NCI-H2107 treated with DMSO at 0.1 percent for 48 hours (cell line): ENCODE results near the gene CNKSR3.

Experiments used
- DNase-seq: peaks from one replicate; lab custom pipeline; 2025; ENCODE audit not compliant: unreplicated experiment; lab: John Stamatoyannopoulos, UW

Gene CNKSR3

DNA sequence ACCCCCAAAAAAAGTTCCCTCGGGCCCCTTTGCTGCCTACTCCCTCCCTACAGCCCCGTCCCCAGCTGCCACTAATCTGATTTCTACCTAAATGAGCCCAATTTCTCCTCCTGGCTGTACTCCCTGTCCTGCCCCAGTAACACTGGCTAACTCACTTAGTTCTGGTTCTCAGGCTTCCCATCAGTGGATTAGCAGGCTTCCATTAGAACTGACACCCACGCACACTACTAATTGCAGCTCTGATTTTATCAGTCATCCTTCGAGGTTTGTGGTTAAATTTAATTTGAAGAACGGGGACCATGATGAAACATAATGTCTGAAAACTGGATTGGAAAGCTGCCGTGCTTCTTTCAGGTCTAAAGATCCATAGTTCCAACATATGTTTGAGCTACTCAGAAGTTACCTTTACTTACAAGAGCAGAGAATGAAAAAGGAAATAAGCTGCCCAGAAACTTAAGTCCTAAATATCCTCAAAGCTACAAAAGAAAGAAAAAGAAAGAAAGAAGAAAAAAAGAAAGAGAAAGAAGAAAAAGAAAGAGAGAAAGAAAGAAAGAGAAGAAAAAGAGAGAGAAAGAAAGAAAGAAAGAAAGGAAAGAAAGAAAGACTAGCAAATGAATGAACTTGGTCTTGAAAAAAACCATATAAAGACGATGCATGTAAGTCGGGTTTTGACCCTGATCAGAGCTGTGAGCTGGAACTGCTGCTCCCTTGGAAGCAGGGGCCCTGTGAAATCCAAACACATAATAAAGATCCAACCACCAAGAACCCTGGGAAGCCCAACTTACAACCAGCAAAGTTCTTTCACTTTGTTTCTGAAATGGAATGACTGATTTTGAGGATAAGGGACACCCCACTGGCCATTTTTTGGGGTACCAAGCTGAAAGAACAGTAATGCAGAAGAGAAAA, 51.7 kb downstream of the CNKSR3 start:
- DNase-seq, result peak; percentile 11

DNA sequence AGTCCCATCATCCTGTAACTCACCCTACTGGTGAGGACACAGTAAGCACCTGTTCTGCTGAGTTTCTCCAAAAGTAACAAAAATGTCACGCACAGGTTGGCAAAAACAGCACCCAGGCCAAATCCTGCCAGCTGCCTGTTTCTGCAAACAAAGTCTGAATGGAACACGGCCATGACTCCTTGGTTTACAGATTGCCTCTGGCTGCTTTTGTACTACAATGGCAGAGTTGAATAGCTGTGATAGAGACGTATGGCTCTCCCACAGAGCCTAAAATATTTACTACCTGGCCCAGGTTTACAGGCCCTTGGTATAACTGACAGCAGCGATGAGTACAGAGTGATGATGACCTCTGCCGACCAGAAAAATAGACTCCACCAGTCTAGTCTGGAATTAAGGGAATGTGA, 52.6 kb downstream of the CNKSR3 start:
- DNase-seq, result peak; percentile 85

DNA sequence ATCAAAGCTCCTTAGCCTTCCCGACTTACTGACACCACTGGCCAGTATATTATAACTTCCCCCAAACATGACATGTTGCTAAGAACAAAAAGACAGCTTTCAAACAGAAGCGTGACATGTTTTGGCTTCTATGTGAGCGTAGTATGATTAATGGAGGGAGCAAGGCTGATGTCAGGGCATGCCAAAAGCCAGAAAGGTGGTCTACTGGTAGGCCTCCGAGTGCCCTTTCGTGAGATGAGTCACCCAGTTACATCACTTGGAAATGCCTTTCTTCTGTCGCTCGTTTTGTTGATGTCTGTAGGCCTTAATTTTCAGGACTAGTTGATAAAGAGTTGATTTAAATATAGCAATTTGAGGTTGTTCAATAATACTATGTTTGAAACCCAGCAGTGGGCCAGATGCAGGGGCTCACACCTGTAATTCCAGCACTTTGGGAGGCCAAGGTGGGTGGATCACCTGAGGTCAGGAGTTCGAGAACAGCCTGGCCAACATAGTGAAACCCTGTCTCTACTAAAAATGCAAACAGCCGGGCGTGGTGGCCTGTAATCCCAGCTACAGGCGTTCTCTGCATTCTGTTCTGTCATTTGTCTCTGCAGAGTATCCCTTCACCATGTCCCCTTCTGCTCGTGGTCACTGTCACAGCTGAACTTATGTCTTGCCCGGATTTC, 53.3 kb downstream of the CNKSR3 start:
- no peak for DNase-seq

DNA sequence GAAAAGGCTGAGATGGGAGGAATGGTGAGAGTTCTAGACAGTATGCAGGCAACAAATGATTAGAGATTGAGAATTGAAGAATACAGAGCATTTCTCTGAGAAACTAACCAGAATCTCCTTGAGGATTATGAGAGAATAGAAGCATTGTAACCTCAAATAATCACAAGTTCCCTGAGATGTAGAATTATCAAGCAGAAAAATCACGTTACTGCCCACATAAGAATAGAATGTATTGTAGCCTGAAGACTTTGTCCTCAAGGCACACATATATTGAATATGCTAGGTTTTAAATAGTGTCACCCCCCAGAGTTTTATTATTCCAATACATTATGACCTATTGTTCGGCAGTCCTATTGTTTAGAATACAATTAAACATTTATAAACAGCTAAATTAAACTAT, 57.2 kb downstream of the CNKSR3 start:
- no peak for DNase-seq

DNA sequence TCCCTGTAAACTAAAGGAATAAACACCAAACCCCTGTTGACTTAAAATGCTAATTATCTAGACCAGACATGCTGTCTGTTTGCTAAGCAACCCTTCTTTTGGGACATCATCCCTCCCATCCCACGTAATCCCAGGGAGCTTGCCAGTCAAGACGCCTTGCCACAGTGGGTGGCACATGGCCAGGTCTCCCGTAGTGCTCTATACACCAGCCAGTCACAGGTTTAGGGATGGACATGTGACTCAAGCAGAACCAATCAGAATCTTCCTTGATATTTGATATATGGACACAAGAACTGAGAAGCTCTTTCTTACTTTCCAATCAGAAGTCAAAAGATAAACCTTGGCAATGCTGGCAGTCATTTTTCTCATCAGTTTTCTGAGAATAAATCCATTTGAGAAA, 60.0 kb downstream of the CNKSR3 start:
- DNase-seq, result no peak

DNA sequence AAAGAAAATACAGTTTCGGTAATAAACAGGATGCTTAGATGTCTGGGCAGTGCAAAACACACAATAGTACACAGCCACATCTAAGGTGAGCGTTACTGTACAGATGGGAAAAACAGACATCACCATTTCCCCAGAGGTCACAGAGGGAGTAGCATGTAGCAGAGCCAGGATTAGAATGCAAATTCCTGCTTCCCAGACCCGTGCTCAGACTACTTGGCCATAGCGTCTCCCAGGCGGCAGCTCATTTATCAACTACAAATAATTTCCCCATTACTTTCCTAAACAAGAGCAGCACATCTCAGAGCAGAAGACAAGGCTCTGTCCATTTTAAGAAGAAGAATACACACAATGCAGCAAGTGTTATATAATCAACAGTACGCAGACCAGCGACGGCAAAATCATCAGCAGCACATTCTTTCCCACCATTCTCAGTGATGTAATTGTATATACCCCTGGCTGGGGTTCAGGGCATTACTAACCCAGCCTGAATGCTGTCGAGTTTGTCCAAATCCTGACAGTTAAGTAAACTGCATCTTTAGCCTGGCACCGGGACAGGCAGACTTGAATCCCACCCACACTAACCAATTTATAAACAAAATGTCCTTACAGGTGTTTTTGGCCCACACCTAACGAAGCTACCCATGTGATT, 61.9 kb downstream of the CNKSR3 start:
- DNase-seq, result peak; percentile 41

DNA sequence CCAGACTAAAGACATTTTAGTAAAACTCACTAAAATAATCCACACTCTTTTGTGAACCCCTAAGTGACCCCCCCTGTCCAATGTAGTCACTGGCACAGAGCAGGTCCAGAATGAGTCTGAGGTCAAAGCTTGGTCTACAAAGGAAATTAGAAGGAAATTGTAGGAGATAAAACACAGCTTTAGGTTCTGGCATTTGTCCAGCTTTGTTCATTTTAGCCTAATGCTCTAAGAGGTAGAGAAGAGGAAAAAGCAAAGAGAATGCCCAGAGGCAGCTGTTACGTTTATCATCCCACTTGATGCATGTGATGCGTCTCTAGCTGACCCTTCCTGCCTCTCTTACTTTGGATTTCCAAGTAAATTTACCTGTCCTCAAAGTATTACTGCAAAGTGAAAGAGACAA, 62.5 kb downstream of the CNKSR3 start:
- DNase-seq, result no peak

DNA sequence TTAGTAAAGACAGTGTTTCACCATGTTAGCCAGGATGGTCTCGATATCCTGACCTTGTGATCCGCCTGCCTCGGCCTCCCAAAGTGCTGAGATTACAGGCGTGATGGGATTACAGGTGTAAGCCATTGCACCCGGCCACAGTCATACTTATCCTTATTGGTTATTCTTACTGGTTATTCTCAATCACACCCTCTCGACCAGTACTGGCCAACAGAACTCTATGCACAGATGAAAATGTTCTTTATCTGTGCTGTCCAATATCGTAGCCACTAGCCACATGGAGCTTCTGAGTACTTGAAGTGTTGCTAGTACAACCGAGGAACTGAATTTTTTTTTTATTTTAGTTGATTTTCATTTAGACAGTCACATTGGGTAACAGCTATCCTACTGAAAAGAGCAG, 63.5 kb downstream of the CNKSR3 start:
- no peak for DNase-seq

DNA sequence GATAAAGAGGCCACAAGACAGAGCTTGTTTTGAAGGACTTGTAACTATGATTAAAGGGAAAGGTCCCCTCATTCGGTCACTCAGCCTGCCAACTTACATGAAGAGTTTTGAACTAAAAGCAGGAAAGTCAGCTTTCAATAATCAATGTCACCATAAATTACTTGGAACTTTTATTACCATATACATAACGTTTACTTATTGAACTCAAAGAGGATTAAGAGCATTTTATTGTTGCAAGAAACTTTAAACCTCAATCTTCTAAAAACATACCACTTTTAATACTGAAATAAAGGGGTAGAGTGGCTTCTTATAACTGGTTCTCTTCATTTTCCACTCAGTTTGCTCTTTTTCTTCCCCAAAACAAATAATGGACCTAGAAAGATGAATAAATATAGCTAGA, 65.1 kb downstream of the CNKSR3 start:
- no peak for DNase-seq

DNA sequence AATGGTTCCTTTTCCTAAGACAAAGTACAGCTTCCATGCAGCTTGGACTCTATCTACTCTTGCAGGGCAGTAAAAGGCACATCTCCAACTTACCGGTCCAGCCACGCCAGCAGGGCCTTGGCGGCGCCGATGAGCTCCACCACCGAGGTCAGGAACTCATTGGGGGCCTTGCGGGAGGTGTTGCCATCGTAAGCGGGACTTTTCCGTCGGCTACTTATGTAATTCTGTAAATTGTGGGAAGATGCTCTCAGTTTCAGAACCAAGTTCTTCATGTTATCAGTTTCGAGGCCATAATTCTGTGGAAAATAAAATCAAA, 68.5 kb downstream of the CNKSR3 start:
- DNase-seq, result no peak

DNA sequence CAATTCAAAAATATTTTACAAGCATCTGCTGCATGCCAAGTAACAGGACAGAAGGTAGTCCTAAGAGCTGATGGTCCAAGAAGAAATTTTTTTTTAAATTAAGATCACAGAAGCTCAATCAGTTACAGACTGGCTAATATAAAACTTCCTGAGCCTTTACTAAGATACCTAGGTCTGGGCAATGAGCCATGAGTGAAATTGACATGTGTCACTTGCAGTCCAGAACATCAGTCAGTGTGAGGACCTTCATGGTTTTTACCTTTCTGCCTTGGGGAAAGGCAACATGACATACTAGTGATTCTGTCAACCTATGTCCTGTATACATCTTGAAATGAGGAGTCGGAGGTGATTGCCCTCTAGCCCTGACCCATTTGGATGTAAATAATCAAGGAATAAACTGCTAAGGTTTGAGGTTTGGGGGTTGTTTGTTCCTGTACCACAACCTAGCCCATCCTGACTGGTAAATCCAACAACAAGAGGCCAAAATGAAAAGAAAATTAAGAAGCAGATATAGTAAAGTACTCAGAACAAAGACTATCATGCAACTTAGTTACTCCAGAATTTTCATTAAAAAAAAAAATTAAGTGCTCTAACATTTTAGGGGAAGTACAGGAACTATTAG, 70.0 kb downstream of the CNKSR3 start:
- DNase-seq, result no peak

DNA sequence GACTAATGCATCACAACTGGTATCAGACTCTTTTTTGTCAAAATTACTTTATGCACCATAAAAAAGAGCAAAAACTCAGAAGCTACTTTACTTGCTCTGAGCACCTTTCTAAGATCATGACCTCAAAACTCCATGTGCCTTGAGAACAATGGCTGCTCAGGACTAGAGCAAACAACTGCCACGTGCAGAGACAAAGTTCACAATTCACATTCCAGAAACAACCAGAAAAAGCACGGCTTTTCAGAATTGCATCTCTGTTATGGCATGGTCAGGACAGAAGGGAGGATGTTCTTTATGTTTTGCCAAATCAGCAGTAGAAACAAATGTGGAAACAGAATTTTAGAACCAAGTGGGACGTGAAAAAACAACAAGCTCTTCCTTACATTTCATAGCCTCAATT, 70.5 kb downstream of the CNKSR3 start:
- DNase-seq, result no peak

DNA sequence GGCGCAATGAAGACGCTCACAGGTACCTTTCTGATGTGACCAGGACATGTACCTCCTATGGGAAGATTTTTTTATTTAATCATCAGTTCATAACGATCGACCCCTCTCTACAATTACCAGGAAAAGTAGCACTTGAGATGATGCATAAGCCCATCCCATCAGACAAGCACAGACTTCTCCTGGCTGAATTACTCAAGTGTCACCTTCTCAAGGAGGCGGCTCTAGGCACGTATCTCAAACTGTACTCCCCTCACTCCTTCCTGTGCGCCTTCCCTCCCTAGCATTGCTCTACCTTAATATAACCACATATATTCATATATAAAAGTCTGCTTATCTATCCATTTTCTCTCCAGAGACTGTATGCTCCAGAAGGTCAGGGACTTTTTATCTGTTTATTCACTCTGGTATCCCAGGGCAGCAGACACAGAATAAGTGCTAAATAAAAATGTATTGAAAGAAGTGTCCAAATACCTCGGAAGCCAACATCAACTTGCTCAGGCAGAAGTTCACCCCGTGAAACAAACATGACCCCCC, 71.5 kb downstream of the CNKSR3 start:
- no peak for DNase-seq

DNA sequence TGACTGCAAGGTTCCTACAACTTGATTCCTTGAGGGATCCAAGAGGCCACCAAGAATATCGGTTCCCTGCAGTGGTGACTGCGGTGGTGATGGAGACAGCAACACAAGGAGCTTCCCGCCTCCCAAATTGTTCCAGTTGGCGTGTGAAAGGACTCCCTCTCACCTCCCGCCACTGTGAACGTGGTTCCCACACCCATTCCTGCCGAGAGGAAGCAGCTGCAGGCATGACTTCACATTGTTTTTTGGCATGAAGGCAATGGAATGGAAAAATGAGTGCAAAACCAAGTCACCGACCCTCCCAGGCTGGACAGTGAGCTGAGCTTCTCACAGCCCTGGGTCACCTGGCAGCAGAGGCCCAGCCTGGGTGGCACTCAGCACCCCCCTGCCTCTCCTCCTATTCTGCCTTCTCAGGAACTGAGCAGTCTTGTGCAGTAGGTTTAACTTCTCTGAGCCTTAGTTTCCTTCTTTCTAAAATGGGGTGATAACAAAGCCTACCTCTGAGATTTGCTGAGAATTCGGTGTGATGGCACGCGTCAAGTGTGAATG, 75.0 kb downstream of the CNKSR3 start:
- no peak for DNase-seq

DNA sequence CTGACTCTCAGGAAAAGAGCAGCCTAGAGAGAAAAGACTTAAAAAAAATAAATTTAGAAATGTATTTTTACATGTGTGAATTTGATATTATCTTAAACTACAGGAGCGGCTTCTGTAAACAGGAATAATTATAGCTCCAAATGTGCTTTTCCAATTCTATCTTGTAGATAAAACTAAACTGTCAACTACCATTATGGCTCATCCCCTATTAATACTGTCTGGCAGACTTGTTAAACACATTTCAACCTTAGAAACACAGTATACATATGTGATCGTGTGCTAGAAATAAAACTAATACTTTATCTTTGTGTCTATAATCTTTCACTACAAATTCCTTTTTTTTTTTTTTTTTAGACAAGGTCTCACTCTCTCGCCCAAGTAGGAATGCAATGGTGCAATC, 75.8 kb downstream of the CNKSR3 start:
- no peak for DNase-seq

DNA sequence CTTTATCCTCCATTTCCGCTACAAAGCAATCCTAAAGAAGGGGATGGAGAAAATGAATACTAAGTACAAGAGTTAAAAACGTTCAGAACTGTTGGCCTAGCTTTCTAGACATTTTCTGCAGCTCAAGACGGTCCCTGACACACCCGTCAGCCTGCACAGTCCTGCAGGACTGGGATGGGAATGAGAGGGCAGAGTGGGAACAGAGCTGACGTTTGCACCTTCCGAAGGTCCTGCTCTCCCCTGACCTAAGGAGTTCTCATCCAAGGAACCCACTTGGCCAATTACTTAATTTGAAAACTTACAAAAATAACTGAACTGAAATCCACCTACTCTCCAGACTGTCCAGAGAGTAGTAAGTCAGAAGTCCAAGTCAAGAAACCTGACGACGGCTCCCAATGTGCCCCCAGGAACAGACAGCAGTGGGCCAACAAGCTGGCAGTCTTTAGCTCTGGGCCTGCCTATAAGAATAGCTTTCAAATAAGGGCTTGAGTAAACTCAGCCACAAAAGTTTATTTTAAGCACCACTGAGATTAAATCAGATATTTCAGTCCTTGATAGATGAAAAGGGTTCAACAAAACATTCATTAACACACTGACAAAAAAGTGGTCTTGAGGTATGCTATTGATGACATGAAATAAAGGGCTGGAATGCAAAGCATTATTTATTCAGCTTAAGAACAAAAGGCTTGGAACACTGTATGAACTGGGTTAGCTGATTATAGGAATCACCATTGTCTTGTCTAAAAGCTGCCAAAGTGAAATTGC, 76.8 kb downstream of the CNKSR3 start:
- DNase-seq, result no peak

DNA sequence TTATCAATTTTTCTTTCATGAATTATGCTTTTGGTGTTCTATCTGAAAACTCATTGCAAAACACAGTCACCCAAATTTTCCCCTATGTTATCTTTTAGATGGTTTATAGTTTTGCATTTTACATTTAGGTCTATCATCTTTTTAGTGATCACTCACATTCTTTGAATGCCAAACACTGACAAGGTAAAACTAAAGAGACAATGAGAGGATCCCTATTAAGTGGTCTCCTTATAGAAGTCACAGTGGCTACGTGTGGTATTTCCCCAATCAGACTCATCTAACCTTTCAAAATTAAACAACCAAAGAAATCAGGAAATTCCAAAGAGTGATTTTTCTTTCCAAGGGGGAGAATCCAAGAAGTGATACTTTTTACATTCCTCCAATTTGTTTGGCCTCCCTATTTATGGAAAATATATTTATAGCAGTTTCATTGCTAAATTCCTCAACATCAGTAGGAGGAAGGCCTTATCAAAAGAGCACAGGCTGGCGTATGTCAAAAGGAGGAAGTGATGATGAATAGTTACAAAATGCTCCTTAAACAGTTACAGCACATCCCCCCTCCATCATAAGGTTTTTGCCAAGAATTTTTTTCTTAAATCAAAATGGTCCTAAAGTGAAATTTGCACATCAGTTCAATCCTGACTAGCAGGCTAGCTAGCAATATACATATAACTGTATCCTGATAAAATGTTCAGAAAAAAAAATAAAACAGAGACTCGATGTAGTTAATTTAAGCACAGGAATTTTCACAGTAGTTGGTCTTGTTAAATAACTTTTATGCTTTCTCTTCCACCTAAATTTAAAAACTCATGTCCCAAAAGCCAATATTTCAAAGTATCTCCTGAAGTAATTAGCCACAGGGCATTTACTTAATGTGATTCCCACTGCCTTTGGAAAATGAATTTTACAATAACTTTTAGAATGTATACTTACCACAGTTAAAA, 77.7 kb downstream of the CNKSR3 start:
- DNase-seq, result no peak

DNA sequence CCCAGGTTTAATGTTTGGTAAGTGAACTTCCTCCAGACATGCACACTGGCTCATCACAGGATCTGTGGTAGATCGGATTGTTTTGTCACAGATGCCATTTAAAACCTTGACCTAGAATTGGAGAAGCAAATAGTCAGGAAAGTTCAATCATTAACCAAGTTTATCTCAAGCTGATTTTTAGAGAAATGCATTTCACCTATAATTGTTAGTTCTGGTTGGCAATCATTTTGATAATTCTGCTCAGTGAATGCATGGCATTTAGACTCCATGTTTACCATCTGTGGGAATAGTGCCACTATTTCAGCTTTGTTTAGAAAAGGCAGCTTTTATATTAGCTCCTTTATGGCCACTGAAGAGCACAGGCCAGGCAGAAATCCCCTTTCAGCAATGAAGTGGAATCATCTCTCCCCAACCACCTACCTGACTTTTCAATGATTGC, 80.0 kb downstream of the CNKSR3 start:
- DNase-seq, result no peak

DNA sequence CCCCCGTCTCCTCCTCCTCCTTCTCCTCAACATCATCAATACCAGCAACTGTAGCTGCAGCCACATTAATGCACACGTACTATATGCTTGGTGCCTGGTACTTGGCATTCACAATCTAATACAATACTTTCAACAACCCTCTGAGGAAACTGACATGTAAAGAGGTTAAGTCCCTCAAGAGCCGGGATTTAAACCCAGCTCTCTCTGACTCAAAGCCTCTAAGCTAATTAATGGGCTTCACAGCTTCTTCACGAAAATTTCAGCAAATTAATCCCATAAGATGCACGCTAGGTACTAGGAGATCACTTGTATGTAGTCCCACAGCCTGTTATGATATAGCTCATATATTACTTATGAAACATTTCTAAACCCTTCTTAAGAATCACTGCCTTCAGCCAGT, 80.8 kb downstream of the CNKSR3 start:
- no peak for DNase-seq
